ENCODE measurements around the gene ONECUT3.
"Not testable (repeated sequence)": the region's sequence is repeated elsewhere in the genome, so short reads cannot be mapped to it uniquely, and the experiment has no call there.

Gene ONECUT3

DNA sequence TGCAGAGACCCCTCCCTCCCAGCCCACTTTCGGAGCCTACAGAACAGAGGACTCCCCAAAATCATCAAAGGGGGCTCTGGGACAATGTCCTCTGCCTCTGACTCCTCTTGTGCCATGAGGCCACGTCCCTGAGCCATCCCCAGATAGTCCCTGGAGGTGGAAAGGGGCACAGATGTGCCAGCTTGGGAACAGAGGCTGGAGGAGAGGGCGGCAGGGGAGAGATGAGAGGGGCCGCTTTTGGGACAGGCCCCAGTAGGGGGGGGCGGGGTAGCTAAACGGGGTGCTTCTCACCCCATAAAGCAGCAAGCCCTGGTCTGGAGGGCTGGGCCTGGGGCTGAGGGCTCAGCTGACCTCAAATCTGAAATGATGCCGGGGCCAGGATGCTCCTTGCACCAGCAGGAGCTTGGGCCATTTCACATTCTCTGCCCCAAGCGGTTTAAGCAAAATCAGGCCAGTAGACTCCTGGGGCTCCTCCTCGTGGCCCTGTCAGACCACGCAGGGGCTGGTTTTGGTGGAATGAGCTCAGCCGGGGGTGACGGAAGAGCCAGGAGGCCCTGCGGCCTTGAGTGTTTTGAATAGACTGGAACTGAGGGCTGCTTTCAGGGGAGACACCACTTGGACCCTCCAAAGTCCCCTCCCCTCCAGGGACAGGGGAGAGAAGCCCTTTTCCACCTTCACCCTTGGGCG, 27.1 kb downstream of the ONECUT3 start:
- TF ChIP-seq ZNF274 (IDR thresholded peaks at IDR 0.05; ENCODE audit: low read depth, low read length): no peak

DNA sequence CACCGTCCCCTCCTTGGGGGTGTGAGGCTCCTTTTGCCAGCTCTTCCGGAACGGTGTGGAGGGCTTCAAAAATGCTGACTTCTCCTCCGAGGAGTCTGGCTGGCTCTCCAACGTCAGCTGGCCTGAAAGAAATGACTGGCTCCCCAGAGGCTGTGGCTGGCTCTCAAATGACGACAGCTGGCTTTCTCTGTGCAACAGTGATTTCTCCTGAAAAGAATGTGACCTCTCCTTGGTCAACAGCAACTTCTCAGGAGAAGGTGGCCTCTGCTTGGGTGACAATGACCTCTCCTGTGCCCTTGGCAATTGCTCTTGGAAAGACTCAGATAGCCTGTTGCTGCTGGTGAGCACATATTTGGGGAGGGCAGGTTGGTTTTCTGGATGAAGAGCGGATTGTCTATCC, 29.2 kb downstream of the ONECUT3 start:
- no peak for TF ChIP-seq ZNF274 (IDR thresholded peaks at IDR 0.05; ENCODE audit: low read depth, low read length)
- H3K4me3 ChIP-seq (ENCODE audit: low read length): no peak overlapping the region

More for the DNA sequence above, 27.1 kb downstream of the ONECUT3 start:
- no peak overlapping the region for H3K4me3 ChIP-seq (ENCODE audit: low read length)

DNA sequence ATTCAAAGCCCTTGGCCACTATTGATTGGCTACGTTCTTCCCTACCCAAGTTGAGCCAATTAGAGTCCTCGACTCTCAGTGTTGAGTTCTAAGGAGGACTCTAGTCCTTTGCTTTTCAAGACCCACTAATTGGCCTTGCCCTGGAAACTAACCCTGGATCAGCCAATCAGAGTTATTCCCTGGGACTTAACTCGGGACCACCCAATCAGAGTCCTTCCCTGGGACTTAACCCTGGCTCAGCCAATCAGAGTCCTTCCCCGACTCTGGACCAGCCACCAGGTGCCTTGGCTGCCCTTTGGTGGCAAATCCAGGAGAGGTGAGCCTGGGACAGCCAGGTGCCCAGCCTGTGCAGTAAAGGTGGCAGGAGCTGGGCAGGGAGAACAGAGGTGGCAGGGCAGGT, 30.0 kb downstream of the ONECUT3 start:
- no peak overlapping the region for H3K4me3 ChIP-seq (ENCODE audit: low read length)
- no peak for TF ChIP-seq ZNF274 (IDR thresholded peaks at IDR 0.05; ENCODE audit: low read depth, low read length)

DNA sequence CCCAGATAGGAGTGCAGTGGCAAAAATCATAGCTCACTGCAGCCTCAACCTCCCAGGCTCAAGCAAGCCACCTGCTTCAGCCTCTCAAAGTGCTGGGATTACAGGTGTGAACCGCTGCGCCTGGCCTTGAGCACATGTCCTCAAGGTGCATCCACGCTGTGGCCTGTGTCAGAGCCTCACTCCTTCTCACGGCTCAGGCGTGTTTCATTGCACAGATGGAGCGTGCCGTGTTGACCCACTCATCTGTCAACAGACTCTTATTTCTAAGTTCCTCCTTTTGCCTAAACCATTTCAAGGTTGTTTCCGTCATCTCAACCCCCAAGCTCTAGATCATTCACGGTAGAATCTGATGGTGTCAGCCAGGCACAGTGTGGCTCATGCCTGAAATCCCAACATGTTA, 30.6 kb downstream of the ONECUT3 start:
- no peak for TF ChIP-seq ZNF274 (IDR thresholded peaks at IDR 0.05; ENCODE audit: low read depth, low read length)

GRCh38 chr19:1785310-1785709, 32.0 kb downstream of the ONECUT3 start:
- H3K4me3 ChIP-seq (ENCODE audit: low read length): no peak overlapping the region
- no peak for TF ChIP-seq ZNF274 (IDR thresholded peaks at IDR 0.05; ENCODE audit: low read depth, low read length)

More for the DNA sequence above, 30.6 kb downstream of the ONECUT3 start:
- H3K4me3 ChIP-seq (ENCODE audit: low read length): no peak overlapping the region

DNA sequence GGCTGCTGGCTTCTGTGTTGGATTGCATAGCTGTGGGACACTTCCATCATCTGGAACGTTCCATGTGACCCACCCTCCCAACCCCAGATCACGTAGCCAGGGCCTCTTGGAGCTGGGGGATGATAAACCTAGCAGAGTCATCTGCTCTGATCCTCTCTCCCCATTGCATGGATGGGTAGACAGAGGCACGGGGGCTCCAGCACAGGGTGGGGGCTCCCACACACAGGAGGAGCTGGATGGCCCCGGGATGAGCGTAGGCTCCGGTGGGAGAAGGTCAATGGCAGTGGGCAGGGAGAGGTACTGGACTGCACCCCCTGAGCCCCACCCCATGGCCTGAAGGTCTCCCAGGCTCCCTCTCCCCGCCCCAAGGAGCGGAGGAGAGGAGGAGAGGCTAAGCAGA, 33.4 kb downstream of the ONECUT3 start:
- TF ChIP-seq ZNF274 (IDR thresholded peaks at IDR 0.05; ENCODE audit: low read depth, low read length): no peak

GRCh38 chr19:1787116-1787515, 33.8 kb downstream of the ONECUT3 start:
- no peak overlapping the region for H3K4me3 ChIP-seq (ENCODE audit: low read length)

More for the DNA sequence above, 33.4 kb downstream of the ONECUT3 start:
- no peak overlapping the region for H3K4me3 ChIP-seq (ENCODE audit: low read length)

DNA sequence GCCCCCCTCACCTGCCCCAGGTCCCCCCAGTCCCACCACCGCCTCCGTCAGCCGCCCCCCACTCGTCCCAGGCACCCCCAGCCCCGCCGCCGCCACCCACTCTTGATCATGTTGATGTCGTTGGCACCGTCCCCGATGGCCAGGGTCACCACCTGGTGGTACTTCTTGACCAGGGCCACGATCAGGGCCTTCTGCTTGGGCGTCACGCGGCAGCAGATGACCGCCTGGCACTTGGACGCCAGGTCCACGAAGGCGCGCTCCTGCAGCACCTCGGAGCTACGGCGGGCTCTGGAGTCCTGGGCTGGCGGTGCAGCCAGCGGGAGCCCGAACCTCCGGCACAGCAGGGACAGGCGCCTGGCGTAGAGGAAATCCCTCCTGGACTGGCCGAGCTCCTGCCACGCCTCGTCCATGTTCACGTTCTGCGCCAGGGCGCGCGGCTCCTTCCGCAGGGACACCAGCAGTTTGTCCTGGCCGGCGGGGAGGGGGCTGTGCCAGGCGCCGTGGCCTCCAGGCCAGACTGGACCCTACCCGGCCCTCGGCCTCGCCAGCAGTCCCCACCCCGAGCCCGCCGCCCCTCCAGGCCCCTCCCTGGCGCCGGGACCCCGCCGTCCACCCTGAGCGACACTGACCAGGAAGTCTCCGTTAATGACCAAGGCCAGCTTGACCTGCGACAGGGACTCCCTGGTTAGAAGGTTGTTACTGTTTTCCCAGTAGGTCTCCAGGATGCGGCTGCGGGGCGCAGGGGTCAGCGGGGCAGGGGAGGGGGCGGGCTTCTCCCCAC, 36.1 kb downstream of the ONECUT3 start:
- no peak for TF ChIP-seq ZNF274 (IDR thresholded peaks at IDR 0.05; ENCODE audit: low read depth, low read length)
- no peak overlapping the region for H3K4me3 ChIP-seq (ENCODE audit: low read length)

More at GRCh38 chr19:1787116-1787515, 33.8 kb downstream of the ONECUT3 start:
- no peak for TF ChIP-seq ZNF274 (IDR thresholded peaks at IDR 0.05; ENCODE audit: low read depth, low read length)

DNA sequence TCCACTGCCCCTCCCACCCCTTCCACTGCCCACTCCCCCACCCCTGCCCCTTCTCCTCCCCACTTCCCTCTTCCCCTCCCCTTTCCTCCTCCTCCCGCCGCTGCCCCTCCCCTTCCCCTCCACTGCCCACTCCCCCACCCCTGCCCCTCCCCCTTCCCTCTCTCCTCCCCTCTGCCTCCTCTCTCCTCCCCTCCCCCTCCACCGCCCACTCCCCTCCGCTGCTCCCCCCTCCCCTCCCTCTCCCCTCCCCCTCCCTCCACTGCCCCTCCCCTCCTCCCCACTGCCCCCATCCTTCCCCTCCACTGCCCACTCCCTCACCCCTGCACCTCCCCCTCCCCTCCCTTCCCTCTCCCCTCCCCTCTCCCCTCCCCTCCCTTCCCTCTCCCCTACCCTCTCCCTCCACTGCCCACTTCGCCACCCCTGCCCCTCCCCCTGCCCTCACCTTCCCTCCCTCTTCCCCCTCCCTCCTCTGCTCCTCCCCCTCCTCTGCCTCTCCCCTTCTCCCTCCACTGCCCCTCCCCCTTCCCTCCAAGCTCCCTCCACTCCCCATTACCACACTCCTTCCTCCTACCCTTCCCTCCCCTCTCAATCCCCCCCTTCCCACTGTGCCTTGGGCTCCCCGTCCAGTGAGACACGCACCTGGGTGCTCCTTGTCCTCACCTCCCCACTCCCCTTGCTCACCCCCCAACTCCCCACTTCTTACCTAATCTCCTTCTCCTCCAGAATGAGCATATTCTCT, 36.9 kb downstream of the ONECUT3 start:
- no peak overlapping the region for H3K4me3 ChIP-seq (ENCODE audit: low read length)
- no peak for TF ChIP-seq ZNF274 (IDR thresholded peaks at IDR 0.05; ENCODE audit: low read depth, low read length)

DNA sequence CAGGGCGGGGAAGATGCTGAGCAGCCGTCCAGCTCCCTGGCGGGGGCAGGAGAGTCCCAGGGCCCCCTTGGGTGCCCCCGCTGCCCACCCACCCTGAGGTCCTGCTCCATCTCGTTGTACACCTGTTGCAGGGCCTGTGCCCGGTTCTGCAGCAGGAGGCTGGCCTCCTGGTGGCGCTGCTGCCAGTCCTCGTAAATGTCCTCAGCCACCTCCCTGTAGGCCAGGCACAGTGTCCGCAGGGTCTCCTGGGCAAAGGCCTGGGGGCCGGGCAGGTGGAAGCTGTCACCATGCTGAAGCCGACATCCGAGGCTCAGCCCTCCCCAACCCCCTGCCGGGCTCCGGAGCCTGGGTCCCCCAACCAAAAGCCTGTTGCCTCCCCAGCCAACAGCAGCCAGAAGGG, 38.6 kb downstream of the ONECUT3 start:
- H3K4me3 ChIP-seq (ENCODE audit: low read length): no peak overlapping the region
- TF ChIP-seq ZNF274 (IDR thresholded peaks at IDR 0.05; ENCODE audit: low read depth, low read length): no peak

DNA sequence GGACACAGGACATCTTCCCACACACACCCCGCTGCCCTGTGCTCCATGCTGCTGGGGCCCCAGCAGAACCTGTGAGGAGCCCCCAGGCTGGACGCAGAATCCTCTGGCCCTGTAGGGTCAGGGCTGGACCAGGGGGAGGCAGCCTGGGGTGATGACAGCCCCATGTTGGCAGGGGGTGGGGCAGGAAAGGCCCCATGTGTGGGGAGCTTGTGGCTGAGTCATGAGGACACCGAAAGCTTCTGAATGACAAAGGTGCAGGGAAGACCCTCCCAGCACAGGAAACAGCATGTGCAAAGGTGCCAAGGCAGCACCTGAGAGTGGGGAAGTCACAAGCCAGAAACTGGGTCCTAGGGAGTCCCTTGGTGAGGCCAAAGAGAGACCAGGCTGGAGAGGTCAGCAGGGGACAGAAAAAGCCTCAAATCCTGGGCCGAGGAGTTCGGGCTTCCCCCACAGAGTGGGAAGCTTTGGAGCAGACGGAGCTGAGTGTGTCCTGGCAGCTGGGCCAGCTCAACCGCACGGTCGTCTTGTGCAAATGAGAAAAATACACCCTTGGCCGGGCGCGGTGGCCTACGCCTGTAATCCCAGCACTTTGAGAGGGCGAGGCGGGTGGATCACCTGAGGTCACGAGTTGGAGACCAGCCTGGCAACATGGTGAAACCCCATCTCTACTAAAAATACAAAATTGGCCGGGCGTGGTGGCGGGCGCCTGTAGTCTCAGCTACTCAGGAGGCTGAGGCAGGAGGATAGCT, 41.3 kb downstream of the ONECUT3 start:
- H3K4me3 ChIP-seq (ENCODE audit: low read length): no peak overlapping the region
- no peak for TF ChIP-seq ZNF274 (IDR thresholded peaks at IDR 0.05; ENCODE audit: low read depth, low read length)

DNA sequence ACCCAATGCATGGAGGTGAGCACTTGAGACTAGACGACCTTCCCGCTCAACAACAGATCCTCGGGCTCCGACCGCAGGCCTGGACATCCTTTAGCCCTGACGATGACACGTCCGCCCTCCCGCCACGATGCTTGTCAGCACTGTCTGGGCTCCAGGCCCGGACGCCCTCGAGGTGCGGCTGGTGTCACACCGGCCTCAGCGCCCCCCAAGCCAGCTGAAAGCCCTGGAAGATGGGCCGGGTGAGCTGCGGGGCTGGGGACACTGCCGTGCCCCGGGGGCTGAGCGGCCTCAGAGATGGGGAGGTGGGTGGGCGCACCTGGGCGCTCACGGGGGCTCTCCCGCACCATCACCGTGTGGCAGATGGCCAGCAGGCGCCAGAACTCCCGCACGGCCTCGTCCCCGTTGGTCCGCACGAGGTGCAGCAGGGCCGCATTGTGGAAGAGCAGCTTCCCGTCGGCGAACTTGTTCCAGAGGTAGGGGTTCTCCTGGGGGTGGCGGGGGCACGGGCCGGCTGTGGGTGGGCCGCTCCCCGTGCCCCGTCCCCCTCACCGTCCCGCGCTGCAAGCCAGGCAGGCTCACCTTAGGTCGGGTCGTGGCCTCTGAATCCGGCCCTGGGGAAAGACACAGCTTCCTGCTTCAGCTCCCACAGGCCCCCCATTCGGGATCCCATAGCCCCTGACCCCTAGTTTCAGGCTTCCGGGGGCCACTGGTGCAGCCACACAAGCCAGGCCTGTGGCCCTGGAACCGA, 43.3 kb downstream of the ONECUT3 start:
- H3K4me3 ChIP-seq (ENCODE audit: low read length): no peak overlapping the region
- no peak for TF ChIP-seq ZNF274 (IDR thresholded peaks at IDR 0.05; ENCODE audit: low read depth, low read length)

DNA sequence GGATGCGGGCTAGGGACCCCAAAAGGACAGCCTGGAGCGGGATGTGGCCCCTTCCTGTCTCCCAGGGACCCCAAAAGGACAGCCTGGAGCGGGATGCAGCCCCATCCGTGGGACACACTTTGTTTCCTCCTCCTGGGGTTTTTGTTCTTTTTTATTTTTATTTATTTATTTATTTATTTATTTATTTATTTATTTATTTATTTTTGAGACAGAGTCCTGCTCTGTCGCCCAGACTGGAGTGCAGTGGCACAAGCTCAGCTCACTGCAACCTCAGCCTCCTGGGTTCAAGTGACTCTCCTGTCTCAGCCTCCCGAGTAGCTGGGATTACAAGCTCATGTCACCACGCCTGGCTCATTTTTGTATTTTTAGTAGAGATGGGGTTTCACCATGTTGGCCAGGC, 44.0 kb downstream of the ONECUT3 start:
- not testable (repeated sequence) for H3K4me3 ChIP-seq (ENCODE audit: low read length)

Measured in GM08714 (cell line).